WTC11 (cell line): ENCODE data around the gene AGBL4. TPM values are rescaled to one million over a fixed set of nuclear protein-coding genes. Genes with fewer than 3 reads are reported as not detected.

Experiments
- ATAC-seq: fragments of 200-7000 bp; cut with Tn5 transposase; 2 replicates; pipeline ENCODE4 v1.10.0; 2021; ENCODE audit warnings: mild to moderate bottlenecking, moderate library complexity
- CTCF ChIA-PET: fragments of 300-600 bp; sonication (Branson Sonifier 250); formaldehyde crosslinking; loops from one replicate; lab custom pipeline; 2021; ENCODE audit warnings: antibody characterized with exemption; lab: Charles Lee
- POLR2A ChIA-PET: fragments of 350-600 bp; sonication (Branson Sonifier 250); formaldehyde crosslinking; loops from one replicate; lab custom pipeline; 2021; ENCODE audit warnings: antibody characterized with exemption; lab: Charles Lee
- DNase-seq: peaks from one replicate; pipeline ENCODE4 v3.0.0; 2021; ENCODE audit warnings: low spot score
- H3K27ac Mint-ChIP-seq: 2 replicates; pipeline ENCODE4 v1.8.0; 2021; ENCODE audit warnings: mixed read lengths
- H3K27me3 Mint-ChIP-seq: 2 replicates; pipeline ENCODE4 v1.8.0; 2021; ENCODE audit warnings: low read depth, mild to moderate bottlenecking, moderate library complexity, mixed read lengths
- H3K36me3 Mint-ChIP-seq: 2 replicates; pipeline ENCODE4 v1.8.0; 2021; ENCODE audit warnings: mixed read lengths
- H3K4me1 Mint-ChIP-seq: 2 replicates; pipeline ENCODE4 v1.8.0; 2022; ENCODE audit warnings: mixed read lengths
- H3K4me3 Mint-ChIP-seq: 2 replicates; pipeline ENCODE4 v1.8.0; 2021; ENCODE audit warnings: mild to moderate bottlenecking, moderate library complexity, mixed read lengths
- H3K9me3 Mint-ChIP-seq: 2 replicates; pipeline ENCODE4 v1.8.0; 2021; ENCODE audit warnings: mixed read lengths
- ARID4B ChIP-seq: sonication (generic); formaldehyde crosslinking; IDR thresholded peaks from 2 replicates; pipeline ENCODE4 v1.8.0; 2023; ENCODE audit warnings: missing genetic modification reagents, mild to moderate bottlenecking, borderline replicate concordance
- ATF1 ChIP-seq: sonication (generic); formaldehyde crosslinking; IDR thresholded peaks from 2 replicates; pipeline ENCODE4 v1.8.1; 2023; ENCODE audit warnings: mild to moderate bottlenecking, moderate library complexity, missing genetic modification reagents
- CDX4 ChIP-seq: fragments of 250-450 bp; sonication (Bioruptor Pico); IDR thresholded peaks from 2 replicates; pipeline ENCODE4 v1.9.0; 2021; ENCODE audit warnings: moderate library complexity, mild to moderate bottlenecking, inconsistent platforms, borderline replicate concordance
- CREM ChIP-seq: sonication (generic); formaldehyde crosslinking; IDR thresholded peaks from 2 replicates; pipeline ENCODE4 v1.8.1; 2022; ENCODE audit warnings: mild to moderate bottlenecking, missing genetic modification reagents, moderate library complexity
- E2F1 ChIP-seq: sonication (generic); formaldehyde crosslinking; IDR thresholded peaks from 2 replicates; pipeline ENCODE4 v1.8.0; 2022; ENCODE audit warnings: mild to moderate bottlenecking, missing genetic modification reagents
- E2F4 ChIP-seq: sonication (generic); formaldehyde crosslinking; IDR thresholded peaks from 2 replicates; pipeline ENCODE4 v1.8.1; 2022; ENCODE audit warnings: low read depth, mild to moderate bottlenecking, moderate library complexity, missing genetic modification reagents, borderline replicate concordance
- EMX1 ChIP-seq: fragments of 250-450 bp; sonication (Bioruptor Pico); IDR thresholded peaks from 2 replicates; pipeline ENCODE4 v1.8.0; 2021; ENCODE audit warnings: mild to moderate bottlenecking
- ESRRA ChIP-seq: sonication (generic); formaldehyde crosslinking; IDR thresholded peaks from 2 replicates; pipeline ENCODE4 v1.8.1; 2022; ENCODE audit warnings: mild to moderate bottlenecking, missing genetic modification reagents, borderline replicate concordance
- FOXP1 ChIP-seq: sonication (generic); formaldehyde crosslinking; IDR thresholded peaks from 2 replicates; pipeline ENCODE4 v1.8.0; 2022; ENCODE audit warnings: missing genetic modification reagents, mild to moderate bottlenecking, moderate library complexity, borderline replicate concordance
- FOXP4 ChIP-seq: sonication (generic); formaldehyde crosslinking; IDR thresholded peaks from 2 replicates; pipeline ENCODE4 v1.8.0; 2022; ENCODE audit warnings: mild to moderate bottlenecking, missing genetic modification reagents
- GRHL2 ChIP-seq: fragments of 250-450 bp; sonication (Bioruptor Pico); IDR thresholded peaks from 2 replicates; pipeline ENCODE4 v1.8.0; 2022; ENCODE audit warnings: mild to moderate bottlenecking, moderate library complexity; ENCODE audit not compliant: insufficient replicate concordance, severe bottlenecking
- GTF2I ChIP-seq: fragments of 250-450 bp; sonication (Bioruptor Pico); conservative IDR thresholded peaks from 2 replicates; pipeline ENCODE4 v1.4.0; 2021; ENCODE audit warnings: mild to moderate bottlenecking
- JUN ChIP-seq: sonication (generic); formaldehyde crosslinking; IDR thresholded peaks from 2 replicates; pipeline ENCODE4 v1.8.0; 2023; ENCODE audit warnings: mild to moderate bottlenecking, missing genetic modification reagents
- MLX ChIP-seq: sonication (generic); formaldehyde crosslinking; IDR thresholded peaks from 2 replicates; pipeline ENCODE4 v1.8.1; 2023; ENCODE audit warnings: mild to moderate bottlenecking, missing genetic modification reagents, moderate library complexity
- NR2C2 ChIP-seq: sonication (generic); formaldehyde crosslinking; IDR thresholded peaks from 2 replicates; pipeline ENCODE4 v1.8.0; 2022; ENCODE audit warnings: mild to moderate bottlenecking, missing genetic modification reagents
- OVOL2 ChIP-seq: fragments of 250-450 bp; sonication (Bioruptor Pico); IDR thresholded peaks from 2 replicates; pipeline ENCODE4 v1.9.0; 2021; ENCODE audit warnings: mild to moderate bottlenecking, borderline replicate concordance
- PREB ChIP-seq: sonication (generic); formaldehyde crosslinking; IDR thresholded peaks from 2 replicates; pipeline ENCODE4 v1.8.1; 2022; ENCODE audit warnings: mild to moderate bottlenecking, missing genetic modification reagents, moderate library complexity, borderline replicate concordance
- PRRX2 ChIP-seq: fragments of 250-450 bp; sonication (Bioruptor Pico); IDR thresholded peaks from 2 replicates; pipeline ENCODE4 v1.8.0; 2021; ENCODE audit warnings: mild to moderate bottlenecking
- RELA ChIP-seq: sonication (generic); formaldehyde crosslinking; IDR thresholded peaks from 2 replicates; pipeline ENCODE4 v1.8.1; 2022; ENCODE audit warnings: missing genetic modification reagents, mild to moderate bottlenecking, borderline replicate concordance
- RORB ChIP-seq: fragments of 250-450 bp; sonication (Bioruptor Pico); IDR thresholded peaks from 2 replicates; pipeline ENCODE4 v1.9.0; 2021; ENCODE audit warnings: mild to moderate bottlenecking
- SMAD3 ChIP-seq: sonication (generic); formaldehyde crosslinking; IDR thresholded peaks from 2 replicates; pipeline ENCODE4 v1.8.0; 2022; ENCODE audit warnings: missing genetic modification reagents, mild to moderate bottlenecking, borderline replicate concordance
- SMAD4 ChIP-seq: sonication (generic); formaldehyde crosslinking; IDR thresholded peaks from 2 replicates; pipeline ENCODE4 v1.8.0; 2022; ENCODE audit warnings: mild to moderate bottlenecking, missing genetic modification reagents
- TEAD1 ChIP-seq: sonication (generic); formaldehyde crosslinking; IDR thresholded peaks from 2 replicates; pipeline ENCODE4 v1.8.0; 2022; ENCODE audit warnings: mild to moderate bottlenecking, missing genetic modification reagents
- ZNF232 ChIP-seq: sonication (generic); formaldehyde crosslinking; IDR thresholded peaks from 2 replicates; pipeline ENCODE4 v1.8.0; 2022; ENCODE audit warnings: mild to moderate bottlenecking, missing genetic modification reagents
- ZNF423 ChIP-seq: fragments of 250-450 bp; sonication (Bioruptor Pico); IDR thresholded peaks from 2 replicates; pipeline ENCODE4 v2.1.2; 2022; ENCODE audit warnings: mild to moderate bottlenecking, moderate library complexity
- total RNA-seq: library from RNA; stranded (reverse); gene quantifications from 3 replicates; pipeline ENCODE4 v1.2.3, GENCODE V29; 2021

The AGBL4 gene
- total RNA-seq, 1 experiment from 2014 or later, result 0.87 TPM

- TF ChIP-seq PREB (CRISPR knock-in tag) (no peak), ARID4B (CRISPR knock-in tag) (no peak), GRHL2 (CRISPR knock-in tag) (no peak), PRRX2 (CRISPR knock-in tag) (no peak), RELA (CRISPR knock-in tag) (no peak), MLX (CRISPR knock-in tag) (no peak), GTF2I (CRISPR knock-in tag) (no peak), JUN (CRISPR knock-in tag) (no peak), RORB (CRISPR knock-in tag) (no peak), ATF1 (CRISPR knock-in tag) (no peak)
These were observed 467.0 kb downstream of the AGBL4 start (continued) for GRCh38 chr1:49556676-49557234.

GRCh38 chr1:49552101-49552500 is 471.7 kb downstream of the AGBL4 start:
- peaks cover 78% of the 10 kb centered on the region for H3K9me3 Mint-ChIP-seq
- peaks cover 64% of the 10 kb centered on the region for H3K36me3 Mint-ChIP-seq
- CTCF ChIA-PET, result no interaction called here
- H3K4me3 Mint-ChIP-seq, result no peak overlapping the region
- no peak for DNase-seq
- H3K4me1 Mint-ChIP-seq, result no peaks in the 10 kb centered on the region
- POLR2A ChIA-PET, result no interaction called here
- no peak for ATAC-seq
- TF ChIP-seq FOXP1 (CRISPR knock-in tag) (no peak), ZNF232 (CRISPR knock-in tag) (no peak), ZNF423 (CRISPR knock-in tag) (no peak), E2F4 (CRISPR knock-in tag) (no peak), CDX4 (CRISPR knock-in tag) (no peak), TEAD1 (CRISPR knock-in tag) (no peak), SMAD4 (no peak), NR2C2 (CRISPR knock-in tag) (no peak), OVOL2 (CRISPR knock-in tag) (no peak), E2F1 (CRISPR knock-in tag) (no peak), ATF1 (CRISPR knock-in tag) (no peak), SMAD3 (CRISPR knock-in tag) (no peak), CREM (CRISPR knock-in tag) (no peak), ESRRA (CRISPR knock-in tag) (no peak), EMX1 (CRISPR knock-in tag) (no peak), FOXP4 (CRISPR knock-in tag) (no peak)
- no peak overlapping the region for H3K27ac Mint-ChIP-seq
- H3K27me3 Mint-ChIP-seq, result peaks cover 2% of the 10 kb centered on the region; the same call in 1 of the 2 replicates
